Liver (tissue), 9 donors: Measurements from ENCODE around the gene CDC42BPA. TPM values are rescaled to one million over a fixed set of nuclear protein-coding genes. Genes with fewer than 3 reads are reported as not detected.

Experiments used
- DNase-seq: peaks from one replicate; pipeline ENCODE4 v3.0.0-alpha.2; 2017; ENCODE audit warnings: low spot score
- H3K27ac ChIP-seq, 2 donors: one replicate each; pipeline ENCODE4 v1.7.0; 2013; ENCODE audit warnings: inconsistent platforms in 2 of 2, low read length in 2 of 2, control low read depth in 1 of 2, low read depth in 1 of 2, mild to moderate bottlenecking in 1 of 2
- H3K27me3 ChIP-seq, 4 donors: one replicate each; pipeline versions ENCODE4 v1.6.1 to v1.7.0; 2013; ENCODE audit warnings: low read length in 3 of 4, inconsistent platforms in 1 of 4, mild to moderate bottlenecking in 1 of 4, moderate library complexity in 1 of 4; ENCODE audit not compliant: control insufficient read depth in 4 of 4, insufficient read depth in 4 of 4
- H3K36me3 ChIP-seq, 4 donors: one replicate each; pipeline versions ENCODE4 v1.6.1 to v1.7.0; 2013; ENCODE audit warnings: low read length in 3 of 4, mild to moderate bottlenecking in 3 of 4, low read depth in 1 of 4, moderate library complexity in 1 of 4; ENCODE audit not compliant: control insufficient read depth in 4 of 4, insufficient read depth in 3 of 4
- H3K4me1 ChIP-seq, 4 donors: one replicate each; pipeline versions ENCODE4 v1.6.1 to v1.7.0; 2013; ENCODE audit warnings: low read length in 3 of 4, mild to moderate bottlenecking in 3 of 4, moderate library complexity in 1 of 4; ENCODE audit not compliant: control insufficient read depth in 4 of 4, insufficient read depth in 4 of 4
- H3K4me3 ChIP-seq, 3 donors: one replicate each; pipeline versions ENCODE4 v1.6.1 to v1.7.0; 2013; ENCODE audit warnings: low read length in 3 of 3, control low read depth in 1 of 3, low read depth in 1 of 3, mild to moderate bottlenecking in 1 of 3
- H3K9ac ChIP-seq, 2 donors: one replicate each; pipeline ENCODE4 v1.7.0; 2013; ENCODE audit warnings: low read length in 2 of 2, mild to moderate bottlenecking in 2 of 2, moderate library complexity in 2 of 2, control low read depth in 1 of 2, low read depth in 1 of 2
- H3K9me3 ChIP-seq, 4 donors: one replicate each; pipeline versions ENCODE4 v1.6.1 to v1.7.0; 2013; ENCODE audit warnings: low read length in 3 of 4; ENCODE audit not compliant: control insufficient read depth in 4 of 4
- ATF3 ChIP-seq: IDR thresholded peaks from 2 replicates; pipeline ENCODE4 v1.6.1; 2016; ENCODE audit warnings: antibody characterized with exemption
- EGR1 ChIP-seq, 2 donors: IDR thresholded peaks; 2 replicates each; pipeline ENCODE4 v1.6.1; 2016 to 2018; ENCODE audit warnings: antibody characterized with exemption in 2 of 2, low read depth in 2 of 2
- HNF4A ChIP-seq, 2 donors: conservative IDR thresholded peaks; 2 replicates each; pipeline ENCODE4 v1.6.1; 2016; ENCODE audit warnings: antibody characterized with exemption in 2 of 2, mild to moderate bottlenecking in 2 of 2
- HNF4G ChIP-seq: IDR thresholded peaks from 2 replicates; pipeline ENCODE4 v1.6.1; 2016; ENCODE audit warnings: antibody characterized with exemption
- JUND ChIP-seq, 2 donors: IDR thresholded peaks; 2 replicates each; pipeline ENCODE4 v1.6.1; 2016; ENCODE audit warnings: antibody characterized with exemption in 2 of 2
- MAX ChIP-seq: IDR thresholded peaks from 2 replicates; pipeline ENCODE4 v1.6.1; 2016; ENCODE audit warnings: antibody characterized with exemption
- NR2F2 ChIP-seq: IDR thresholded peaks from 2 replicates; pipeline ENCODE4 v1.6.1; 2016; ENCODE audit warnings: antibody characterized with exemption
- RAD21 ChIP-seq, 2 donors: IDR thresholded peaks; 2 replicates each; pipeline ENCODE4 v1.6.1; 2016; ENCODE audit warnings: antibody characterized with exemption in 2 of 2, mild to moderate bottlenecking in 2 of 2
- REST ChIP-seq: IDR thresholded peaks from 2 replicates; pipeline ENCODE4 v1.6.1; 2016; ENCODE audit warnings: antibody characterized with exemption, mild to moderate bottlenecking
- RXRA ChIP-seq, 2 donors: IDR thresholded peaks; 2 replicates each; pipeline ENCODE4 v1.6.1; 2017 to 2018; ENCODE audit warnings: antibody characterized with exemption in 2 of 2, mild to moderate bottlenecking in 1 of 2
- SP1 ChIP-seq: IDR thresholded peaks from 2 replicates; pipeline ENCODE4 v1.6.1; 2018; ENCODE audit warnings: antibody characterized with exemption, mild to moderate bottlenecking
- TAF1 ChIP-seq: conservative IDR thresholded peaks from 2 replicates; pipeline ENCODE4 v1.6.1; 2016; ENCODE audit warnings: antibody characterized with exemption, mild to moderate bottlenecking
- YY1 ChIP-seq: IDR thresholded peaks from 2 replicates; pipeline ENCODE4 v1.6.1; 2016; ENCODE audit warnings: antibody characterized with exemption, mild to moderate bottlenecking
- WGBS: extraction: QIAGEN DNeasy Blood & Tissue Kit; methylation state at CpG from one replicate; pipeline ENCODE4 v1.1.7; 2013; 5-methylcytosine and 5-hydroxymethylcytosine counted together
- polyA plus RNA-seq, 2 donors: library from polyadenylated mRNA; stranded (reverse) in 1 of 2; unstranded in 1 of 2; fragments of 200-250 nt in 1 of 2; fragments of >200 nt in 1 of 2; fragmentation: Nextera tagmentation in 1 of 2; extraction: Ambion mirVana in 1 of 2; gene quantifications; one replicate each; pipeline versions ENCODE4 v1.2.1 to v1.2.3, GENCODE V29; 2013 to 2015
- total RNA-seq, 2 donors: library from RNA; depleted of rRNA; stranded (reverse); fragments of >200 nt; gene quantifications; one replicate each; pipeline ENCODE4 v1.2.3, GENCODE V29; 2014
- donor health status: healthy.
- donor health status: healthy.
- donor health status: healthy.
- donor health status: healthy.
- donor health status: healthy.

The CDC42BPA gene
- total and polyA plus RNA-seq, 4 donors: 5.8 to 39.9 (median 24.3) TPM

- TF ChIP-seq JUND (IDR thresholded peaks at IDR 0.05) (no peak), NR2F2 (no peak), RXRA (IDR thresholded peaks at IDR 0.05) (no peak), TAF1 (no peak), YY1 (no peak), MAX (no peak), SP1 (no peak), REST (no peak), RAD21 (IDR thresholded peaks at IDR 0.05) (no peak), HNF4A (conservative IDR thresholded peaks at IDR 0.05) (no peak), EGR1 (IDR thresholded peaks at IDR 0.05; ENCODE audit: low read depth in 2 of 2) (no peak), ATF3 (no peak), HNF4G (no peak)
- no peak overlapping the region for H3K27ac ChIP-seq
- over 99% methylated on average over 2 of the region's 2 CpGs for WGBS
- no peak for DNase-seq
- H3K4me3 ChIP-seq: no peak overlapping the region
- no peaks in the 10 kb centered on the region for H3K9me3 ChIP-seq
- H3K27me3 ChIP-seq: no peaks in the 10 kb centered on the region
- no peaks in the 10 kb centered on the region for H3K36me3 ChIP-seq
- peaks cover 0 to 2% (median 0%) of the 10 kb centered on the region in 4 donors for H3K4me1 ChIP-seq
- H3K9ac ChIP-seq: no peak overlapping the region
Measured at GRCh38 chr1:227285745-227286144, 32.5 kb downstream of the CDC42BPA start.

- 94% methylated on average over 1 of the region's 1 CpG for WGBS
- H3K27me3 ChIP-seq: no peaks in the 10 kb centered on the region
- H3K9me3 ChIP-seq: no peaks in the 10 kb centered on the region
- no peak overlapping the region for H3K9ac ChIP-seq
- no peak overlapping the region for H3K4me3 ChIP-seq
- peaks cover 0 to 2% (median 0%) of the 10 kb centered on the region in 4 donors for H3K4me1 ChIP-seq
- H3K27ac ChIP-seq: no peak overlapping the region
- no peak for DNase-seq
- TF ChIP-seq REST: no peak
- no peaks in the 10 kb centered on the region for H3K36me3 ChIP-seq
Measured at GRCh38 chr1:227281371-227281770, 36.9 kb downstream of the CDC42BPA start.
